ENCODE measurements around the gene CRLF1.
"Not testable (repeated sequence)": the region's sequence is repeated elsewhere in the genome, so short reads cannot be mapped to it uniquely, and the experiment has no call there.

The CRLF1 gene

GRCh38 chr19:18608805-18609716 is 2.5 kb upstream of the CRLF1 start:
- no peak for DNase-seq (ENCODE audit: low spot score)

- DNase-seq (ENCODE audit: low spot score), result no peak
These were observed 1.7 kb upstream of the CRLF1 start for GRCh38 chr19:18608102-18608804.

- no peak for DNase-seq (ENCODE audit: low spot score)
These were observed 865 bp upstream of the CRLF1 start for GRCh38 chr19:18607226-18608101.

GRCh38 chr19:18605546-18606280 is 886 bp downstream of the CRLF1 start:
- no peak for DNase-seq (ENCODE audit: low spot score)

- DNase-seq (ENCODE audit: low spot score), result no peak
These were observed 1.4 kb downstream of the CRLF1 start for GRCh38 chr19:18605196-18605545.

GRCh38 chr19:18604820-18605159 is 1.8 kb downstream of the CRLF1 start:
- no peak for DNase-seq (ENCODE audit: low spot score)

GRCh38 chr19:18603958-18604819 is 2.4 kb downstream of the CRLF1 start:
- DNase-seq (ENCODE audit: low spot score), result no peak

- no peak for DNase-seq (ENCODE audit: low spot score)
These were observed 3.2 kb downstream of the CRLF1 start for GRCh38 chr19:18603255-18603957.

GRCh38 chr19:18601875-18602274 is 4.7 kb downstream of the CRLF1 start:
- no peak for DNase-seq (ENCODE audit: low spot score)

- DNase-seq (ENCODE audit: low spot score), result not testable (repeated sequence)
These were observed 5.8 kb downstream of the CRLF1 start for GRCh38 chr19:18600692-18601397.

- DNase-seq (ENCODE audit: low spot score), result no peak
These were observed 7.1 kb downstream of the CRLF1 start for GRCh38 chr19:18599485-18599884.

- DNase-seq (ENCODE audit: low spot score), result no peak
These were observed 8.6 kb downstream of the CRLF1 start for GRCh38 chr19:18597809-18598660.

- no peak for DNase-seq (ENCODE audit: low spot score)
These were observed 9.8 kb downstream of the CRLF1 start for GRCh38 chr19:18596752-18597157.

- DNase-seq (ENCODE audit: low spot score), result no peak
These were observed 11.1 kb downstream of the CRLF1 start for GRCh38 chr19:18595475-18595874.

- no peak for DNase-seq (ENCODE audit: low spot score)
These were observed 11.7 kb downstream of the CRLF1 start for GRCh38 chr19:18594824-18595373.

GRCh38 chr19:18594096-18594823 is 12.3 kb downstream of the CRLF1 start:
- peak; percentile 72 for DNase-seq (ENCODE audit: low spot score)

- no peak for DNase-seq (ENCODE audit: low spot score)
These were observed 13.1 kb downstream of the CRLF1 start for GRCh38 chr19:18593367-18594095.
